Measurements from ENCODE around the gene AK2.
A peak's percentile ranks its signal among the peaks of the same experiment; 100 is the strongest.
"Not testable (repeated sequence)": the region's sequence is repeated elsewhere in the genome, so short reads cannot be mapped to it uniquely, and the experiment has no call there.

AK2 gene

GRCh38 chr1:32993324-32993636 lies 43.4 kb downstream of the AK2 start:
- H3K4me3 ChIP-seq (ENCODE audit: low read depth in 1 of 2, low read length in 2 of 2); H3K36me3 ChIP-seq (ENCODE audit: control insufficient read depth in 1 of 2, insufficient read depth in 2 of 2, low read length in 2 of 2); H3K27ac ChIP-seq (ENCODE audit: low read length); H3K27me3 ChIP-seq (ENCODE audit: low read depth, low read length); H3K9me3 ChIP-seq (ENCODE audit: control insufficient read depth in 1 of 2, low read length in 2 of 2): not testable (repeated sequence)
- H3K4me1 ChIP-seq (ENCODE audit: control insufficient read depth in 1 of 2, insufficient read depth in 2 of 2, low read length in 2 of 2) = peaks cover 25 to 34% of the 10 kb centered on the region in 2 donors

DNA sequence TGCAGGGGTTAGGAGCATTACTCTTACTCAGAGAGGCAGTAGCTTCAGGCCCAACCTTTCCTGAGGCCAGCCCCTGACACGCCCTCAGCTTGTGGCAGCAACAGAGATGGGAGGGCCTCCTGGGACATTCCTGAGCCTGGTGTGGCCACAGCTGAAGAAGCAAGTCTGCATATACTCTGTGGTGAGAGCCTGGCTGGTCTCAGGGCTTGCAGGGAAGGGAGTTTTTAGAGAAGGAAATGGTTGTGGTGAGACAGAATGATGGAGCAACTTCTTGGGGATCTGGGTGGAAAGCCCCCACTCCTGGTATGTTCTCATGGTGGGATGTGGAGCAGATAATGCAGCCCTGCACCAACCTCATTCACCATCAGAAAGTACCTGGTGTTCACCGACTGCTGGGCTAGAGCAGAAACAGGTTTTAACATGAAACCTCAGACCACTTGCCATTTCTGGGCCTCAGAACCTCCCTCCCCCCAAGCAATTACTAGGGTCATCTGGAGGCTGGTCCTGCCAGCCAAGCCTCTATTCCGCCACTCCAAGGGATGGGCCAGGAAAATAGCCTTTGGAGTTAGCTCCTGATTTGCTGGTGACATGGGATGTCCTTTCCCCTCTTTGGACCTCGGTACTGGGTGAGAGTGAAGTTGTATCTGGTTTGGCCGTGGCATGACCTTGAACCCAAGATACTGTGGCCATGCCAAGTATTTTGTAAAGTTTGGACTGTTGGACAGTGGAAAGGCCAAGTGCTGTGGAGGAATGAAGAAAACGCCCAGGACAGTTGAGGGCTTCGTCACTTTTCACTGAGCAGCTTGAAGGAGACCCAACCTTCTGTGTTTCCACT lies 44.0 kb downstream of the AK2 start:
- Histone ChIP-seq H3K27me3 (ENCODE audit: low read depth, low read length) (no peaks in the 10 kb centered on the region), H3K4me3 (ENCODE audit: low read depth in 1 of 2, low read length in 2 of 2) (peak overlapping the region in 1 of 2 donors; percentile 8), H3K27ac (ENCODE audit: low read length) (peak overlapping the region; percentile 65), H3K36me3 (ENCODE audit: control insufficient read depth in 1 of 2, insufficient read depth in 2 of 2, low read length in 2 of 2) (no peaks in the 10 kb centered on the region), H3K9me3 (ENCODE audit: control insufficient read depth in 1 of 2, low read length in 2 of 2) (no peaks in the 10 kb centered on the region), H3K4me1 (ENCODE audit: control insufficient read depth in 1 of 2, insufficient read depth in 2 of 2, low read length in 2 of 2) (peaks cover 25 to 30% of the 10 kb centered on the region in 2 donors)

DNA sequence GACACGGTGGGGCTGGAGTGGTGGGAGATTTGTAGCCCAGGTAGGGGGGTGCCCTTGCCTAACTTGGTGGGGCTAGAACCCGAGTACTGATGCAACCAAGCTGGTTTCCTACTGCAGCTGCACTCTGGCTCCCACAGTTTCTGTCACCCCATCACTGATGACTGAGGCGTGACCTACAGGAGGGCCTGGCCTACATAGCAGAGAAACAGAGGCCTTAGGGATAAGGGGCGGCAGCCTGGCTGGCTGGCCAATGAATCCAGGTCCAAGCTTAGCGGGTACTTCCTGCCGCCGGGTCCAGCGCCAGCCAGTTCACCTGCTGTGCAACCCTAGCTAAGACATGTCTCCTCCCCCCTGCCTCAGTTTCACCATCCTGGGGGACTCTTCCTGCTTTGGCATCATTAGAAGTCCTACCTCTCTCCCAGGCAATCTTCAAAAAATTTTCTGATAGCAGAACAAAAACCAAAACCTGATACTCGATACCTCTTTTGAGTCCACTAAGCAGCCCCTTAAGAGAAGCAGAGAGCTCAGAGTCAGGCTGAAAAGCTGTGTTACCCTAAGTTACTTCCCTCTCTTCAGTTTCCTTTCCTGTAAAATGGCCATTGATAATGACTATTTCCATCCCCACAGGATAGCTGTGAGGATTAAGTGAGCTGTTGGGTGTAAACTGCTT lies 44.7 kb downstream of the AK2 start:
- Histone ChIP-seq H3K4me3 (ENCODE audit: low read depth in 1 of 2, low read length in 2 of 2) (peak overlapping the region in 1 of 2 donors; percentile 8), H3K27me3 (ENCODE audit: low read depth, low read length) (no peaks in the 10 kb centered on the region), H3K36me3 (ENCODE audit: control insufficient read depth in 1 of 2, insufficient read depth in 2 of 2, low read length in 2 of 2) (no peaks in the 10 kb centered on the region), H3K4me1 (ENCODE audit: control insufficient read depth in 1 of 2, insufficient read depth in 2 of 2, low read length in 2 of 2) (peaks cover 23 to 25% of the 10 kb centered on the region in 2 donors), H3K9me3 (ENCODE audit: control insufficient read depth in 1 of 2, low read length in 2 of 2) (no peaks in the 10 kb centered on the region), H3K27ac (ENCODE audit: low read length) (peak overlapping the region; percentile 65)

DNA sequence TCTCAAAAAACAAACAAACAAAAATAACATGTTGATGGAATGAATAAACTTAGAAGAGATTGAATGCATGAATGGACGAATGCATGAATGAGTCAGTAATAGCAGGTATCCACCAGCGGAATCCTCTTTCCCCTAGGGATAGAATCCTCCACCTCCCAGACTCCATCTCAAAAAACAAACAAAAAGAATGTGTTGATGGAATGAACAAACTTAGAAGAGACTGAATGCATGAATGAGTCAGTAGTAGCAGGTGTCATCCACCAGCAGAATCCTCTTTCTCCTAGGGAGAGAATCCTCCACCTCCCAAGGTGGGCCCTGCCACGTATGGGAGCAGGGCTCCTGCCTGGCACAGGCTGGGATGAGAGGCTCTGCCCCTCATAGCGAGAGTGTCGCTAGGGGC lies 45.3 kb downstream of the AK2 start:
- Histone ChIP-seq H3K27ac (ENCODE audit: low read length) (peak overlapping the region; percentile 65), H3K36me3 (ENCODE audit: control insufficient read depth in 1 of 2, insufficient read depth in 2 of 2, low read length in 2 of 2) (no peaks in the 10 kb centered on the region), H3K9me3 (ENCODE audit: control insufficient read depth in 1 of 2, low read length in 2 of 2) (no peaks in the 10 kb centered on the region), H3K4me3 (ENCODE audit: low read depth in 1 of 2, low read length in 2 of 2) (no peak overlapping the region), H3K4me1 (ENCODE audit: control insufficient read depth in 1 of 2, insufficient read depth in 2 of 2, low read length in 2 of 2) (peaks cover 22 to 25% of the 10 kb centered on the region in 2 donors), H3K27me3 (ENCODE audit: low read depth, low read length) (no peaks in the 10 kb centered on the region)

- Histone ChIP-seq H3K36me3 (ENCODE audit: control insufficient read depth in 1 of 2, insufficient read depth in 2 of 2, low read length in 2 of 2) (no peaks in the 10 kb centered on the region), H3K27ac (ENCODE audit: low read length) (no peak overlapping the region), H3K4me3 (ENCODE audit: low read depth in 1 of 2, low read length in 2 of 2) (no peak overlapping the region), H3K27me3 (ENCODE audit: low read depth, low read length) (no peaks in the 10 kb centered on the region), H3K9me3 (ENCODE audit: control insufficient read depth in 1 of 2, low read length in 2 of 2) (no peaks in the 10 kb centered on the region), H3K4me1 (ENCODE audit: control insufficient read depth in 1 of 2, insufficient read depth in 2 of 2, low read length in 2 of 2) (peaks cover 22 to 25% of the 10 kb centered on the region in 2 donors)
Measured at GRCh38 chr1:32990887-32991286, 45.8 kb downstream of the AK2 start.

GRCh38 chr1:32989160-32990050 lies 47.3 kb downstream of the AK2 start:
- peak overlapping the region; percentile 42 for H3K27ac ChIP-seq (ENCODE audit: low read length)
- H3K4me1 ChIP-seq (ENCODE audit: control insufficient read depth in 1 of 2, insufficient read depth in 2 of 2, low read length in 2 of 2) = peaks cover 22 to 31% of the 10 kb centered on the region in 2 donors
- no peaks in the 10 kb centered on the region for H3K27me3 ChIP-seq (ENCODE audit: low read depth, low read length)
- no peak overlapping the region for H3K4me3 ChIP-seq (ENCODE audit: low read depth in 1 of 2, low read length in 2 of 2)
- no peaks in the 10 kb centered on the region for H3K36me3 ChIP-seq (ENCODE audit: control insufficient read depth in 1 of 2, insufficient read depth in 2 of 2, low read length in 2 of 2)
- H3K9me3 ChIP-seq (ENCODE audit: control insufficient read depth in 1 of 2, low read length in 2 of 2) = no peaks in the 10 kb centered on the region

DNA sequence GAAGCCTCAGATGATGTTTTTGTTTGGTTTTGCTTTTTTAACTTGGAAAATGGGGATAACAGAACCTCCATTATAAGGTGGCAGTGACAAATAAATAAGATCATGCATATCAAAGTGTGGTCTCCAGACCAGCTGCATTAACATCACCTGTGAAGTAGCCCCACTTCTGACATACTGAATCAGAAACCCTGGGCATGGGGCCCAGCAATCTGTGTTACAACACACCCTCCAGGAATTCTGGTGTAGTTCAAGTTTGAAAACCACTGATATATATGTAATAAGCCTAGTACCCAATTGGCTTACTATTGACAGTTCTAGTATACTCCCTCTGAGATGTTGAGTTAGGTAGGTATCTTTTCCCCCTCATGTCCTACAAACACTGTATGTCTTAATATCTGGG lies 48.0 kb downstream of the AK2 start:
- Histone ChIP-seq H3K9me3 (ENCODE audit: control insufficient read depth in 1 of 2, low read length in 2 of 2) (no peaks in the 10 kb centered on the region), H3K4me3 (ENCODE audit: low read depth in 1 of 2, low read length in 2 of 2) (no peak overlapping the region), H3K36me3 (ENCODE audit: control insufficient read depth in 1 of 2, insufficient read depth in 2 of 2, low read length in 2 of 2) (no peaks in the 10 kb centered on the region), H3K27ac (ENCODE audit: low read length) (peak overlapping the region; percentile 42), H3K4me1 (ENCODE audit: control insufficient read depth in 1 of 2, insufficient read depth in 2 of 2, low read length in 2 of 2) (peaks cover 22 to 31% of the 10 kb centered on the region in 2 donors), H3K27me3 (ENCODE audit: low read depth, low read length) (no peaks in the 10 kb centered on the region)

- Histone ChIP-seq H3K4me1 (ENCODE audit: control insufficient read depth in 1 of 2, insufficient read depth in 2 of 2, low read length in 2 of 2) (peaks cover 15 to 23% of the 10 kb centered on the region in 2 donors), H3K9me3 (ENCODE audit: control insufficient read depth in 1 of 2, low read length in 2 of 2) (no peaks in the 10 kb centered on the region), H3K27ac (ENCODE audit: low read length) (no peak overlapping the region)
Measured at GRCh38 chr1:32985226-32985625, 51.5 kb downstream of the AK2 start.

GRCh38 chr1:32984455-32985171 lies 52.1 kb downstream of the AK2 start:
- H3K27me3 ChIP-seq (ENCODE audit: low read depth, low read length) = no peaks in the 10 kb centered on the region
- H3K27ac ChIP-seq (ENCODE audit: low read length) = no peak overlapping the region
- H3K4me3 ChIP-seq (ENCODE audit: low read depth in 1 of 2, low read length in 2 of 2) = no peak overlapping the region
- H3K4me1 ChIP-seq (ENCODE audit: control insufficient read depth in 1 of 2, insufficient read depth in 2 of 2, low read length in 2 of 2) = peaks cover 11 to 23% of the 10 kb centered on the region in 2 donors
- no peaks in the 10 kb centered on the region for H3K9me3 ChIP-seq (ENCODE audit: control insufficient read depth in 1 of 2, low read length in 2 of 2)
- no peaks in the 10 kb centered on the region for H3K36me3 ChIP-seq (ENCODE audit: control insufficient read depth in 1 of 2, insufficient read depth in 2 of 2, low read length in 2 of 2)

More at GRCh38 chr1:32985226-32985625, 51.5 kb downstream of the AK2 start:
- no peak overlapping the region for H3K4me3 ChIP-seq (ENCODE audit: low read depth in 1 of 2, low read length in 2 of 2)
- no peaks in the 10 kb centered on the region for H3K36me3 ChIP-seq (ENCODE audit: control insufficient read depth in 1 of 2, insufficient read depth in 2 of 2, low read length in 2 of 2)
- no peaks in the 10 kb centered on the region for H3K27me3 ChIP-seq (ENCODE audit: low read depth, low read length)

DNA sequence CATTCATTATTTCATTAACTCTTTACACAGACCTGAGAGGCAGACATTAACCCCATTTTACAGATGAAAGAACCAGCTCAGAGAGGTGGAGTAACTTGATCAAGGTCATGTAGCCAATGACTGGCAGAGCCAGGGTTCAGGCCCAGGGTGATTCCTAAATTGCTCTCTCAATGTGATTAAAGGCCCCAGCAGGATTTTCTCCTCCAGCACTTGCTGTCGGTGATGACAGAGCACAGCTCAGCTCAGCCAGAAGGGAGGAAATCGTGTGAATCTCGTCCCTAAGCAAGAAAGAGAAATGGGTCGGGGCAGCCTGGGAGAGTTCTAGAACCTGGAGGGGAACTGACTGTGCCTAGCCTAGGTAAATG lies 52.6 kb downstream of the AK2 start:
- Histone ChIP-seq H3K4me3 (ENCODE audit: low read depth in 1 of 2, low read length in 2 of 2) (no peak overlapping the region), H3K27ac (ENCODE audit: low read length) (no peak overlapping the region), H3K27me3 (ENCODE audit: low read depth, low read length) (no peaks in the 10 kb centered on the region), H3K36me3 (ENCODE audit: control insufficient read depth in 1 of 2, insufficient read depth in 2 of 2, low read length in 2 of 2) (no peaks in the 10 kb centered on the region), H3K4me1 (ENCODE audit: control insufficient read depth in 1 of 2, insufficient read depth in 2 of 2, low read length in 2 of 2) (peaks cover 8 to 20% of the 10 kb centered on the region in 2 donors), H3K9me3 (ENCODE audit: control insufficient read depth in 1 of 2, low read length in 2 of 2) (no peaks in the 10 kb centered on the region)
